ENCODE results near the gene WDFY2.

The WDFY2 gene

DNA sequence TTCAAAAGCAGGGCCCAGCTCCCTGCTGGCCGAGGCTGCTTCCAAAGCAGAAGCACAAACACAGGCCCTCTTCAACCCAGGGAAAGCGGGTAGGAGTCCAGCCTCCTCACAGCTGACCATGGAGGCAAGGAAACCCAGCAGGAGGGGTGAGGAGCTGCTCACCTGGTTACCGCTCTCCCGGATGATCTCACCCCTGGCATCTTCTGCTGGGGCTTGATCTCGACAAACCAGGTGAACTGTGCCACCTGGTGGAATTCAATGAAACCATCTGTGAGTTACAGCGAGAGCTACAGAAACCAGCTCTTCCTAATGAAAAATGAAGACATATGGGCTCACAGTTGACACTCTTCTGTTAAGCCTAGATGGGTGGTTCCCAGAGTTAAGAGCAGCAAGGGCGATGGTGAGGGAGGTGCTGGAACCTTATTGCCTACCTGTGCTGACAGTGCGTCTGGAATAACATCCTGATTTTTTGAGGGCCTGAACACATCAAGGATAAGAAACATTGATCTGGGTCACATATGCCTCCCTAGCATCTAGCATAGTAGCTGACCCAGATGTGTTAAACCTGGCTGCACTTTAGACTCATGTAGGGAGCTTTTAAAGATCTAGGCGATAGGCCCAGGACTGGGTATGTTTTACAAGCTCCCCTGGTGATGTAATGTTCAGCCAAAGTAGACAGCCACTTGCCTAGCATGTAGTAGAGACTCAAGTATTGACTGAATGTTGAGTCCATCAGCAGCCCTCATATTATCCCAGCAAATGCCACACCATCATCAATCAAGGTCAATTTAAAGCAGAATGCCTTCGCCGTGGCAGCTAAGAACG, 213.6 kb downstream of the WDFY2 start:
- peak; percentile 28 for DNase-seq (ENCODE audit: low read depth)

DNA sequence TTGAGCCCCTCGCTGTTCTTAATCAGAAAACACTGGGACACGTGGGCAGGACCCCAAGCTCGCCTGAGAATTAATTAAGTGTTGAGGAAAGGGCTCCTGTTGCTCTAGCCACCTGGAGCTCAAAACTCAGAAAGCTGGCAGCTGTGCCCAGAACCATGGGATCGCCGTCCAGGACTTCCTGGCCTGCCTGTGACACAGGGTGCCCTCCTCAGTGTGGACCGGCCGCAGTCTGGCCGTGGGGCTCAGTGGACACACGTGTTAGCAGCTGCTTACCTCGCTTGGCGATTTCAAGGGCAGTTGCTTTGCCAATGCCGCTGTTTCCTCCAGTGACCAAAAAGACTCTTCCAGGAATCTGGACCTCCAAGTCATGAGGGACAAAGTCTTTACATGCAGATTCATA, 215.0 kb downstream of the WDFY2 start:
- no peak for DNase-seq (ENCODE audit: low read depth)

GRCh38 chr13:51800486-51800885, 216.2 kb downstream of the WDFY2 start:
- DNase-seq (ENCODE audit: low read depth) = peak; percentile 61

DNA sequence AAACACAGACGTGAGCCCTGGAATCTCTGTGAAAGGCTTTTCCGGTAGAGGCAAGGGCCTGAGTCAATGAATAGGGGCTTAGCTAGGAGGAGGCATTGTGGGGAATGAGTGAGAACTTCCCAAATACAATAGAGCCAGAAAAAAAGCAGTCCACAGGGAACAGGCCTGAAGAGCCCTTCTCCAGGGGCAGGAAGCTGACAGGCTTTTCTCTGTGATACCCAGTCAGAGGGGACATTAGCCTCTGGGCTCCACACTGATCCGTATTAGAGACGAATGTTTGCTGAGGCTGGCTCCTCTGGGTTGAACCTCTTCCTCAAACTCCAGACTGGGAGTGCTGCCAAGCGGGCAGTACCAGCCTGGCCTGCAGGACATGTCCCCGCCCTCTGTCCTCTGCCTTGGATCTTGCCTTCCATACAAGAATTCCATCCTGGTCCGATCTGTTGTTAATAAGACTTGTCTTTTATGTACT, 217.4 kb downstream of the WDFY2 start:
- DNase-seq (ENCODE audit: low read depth) = peak; percentile 55

GRCh38 chr13:51802631-51803418, 218.6 kb downstream of the WDFY2 start:
- DNase-seq (ENCODE audit: low read depth) = no peak

DNA sequence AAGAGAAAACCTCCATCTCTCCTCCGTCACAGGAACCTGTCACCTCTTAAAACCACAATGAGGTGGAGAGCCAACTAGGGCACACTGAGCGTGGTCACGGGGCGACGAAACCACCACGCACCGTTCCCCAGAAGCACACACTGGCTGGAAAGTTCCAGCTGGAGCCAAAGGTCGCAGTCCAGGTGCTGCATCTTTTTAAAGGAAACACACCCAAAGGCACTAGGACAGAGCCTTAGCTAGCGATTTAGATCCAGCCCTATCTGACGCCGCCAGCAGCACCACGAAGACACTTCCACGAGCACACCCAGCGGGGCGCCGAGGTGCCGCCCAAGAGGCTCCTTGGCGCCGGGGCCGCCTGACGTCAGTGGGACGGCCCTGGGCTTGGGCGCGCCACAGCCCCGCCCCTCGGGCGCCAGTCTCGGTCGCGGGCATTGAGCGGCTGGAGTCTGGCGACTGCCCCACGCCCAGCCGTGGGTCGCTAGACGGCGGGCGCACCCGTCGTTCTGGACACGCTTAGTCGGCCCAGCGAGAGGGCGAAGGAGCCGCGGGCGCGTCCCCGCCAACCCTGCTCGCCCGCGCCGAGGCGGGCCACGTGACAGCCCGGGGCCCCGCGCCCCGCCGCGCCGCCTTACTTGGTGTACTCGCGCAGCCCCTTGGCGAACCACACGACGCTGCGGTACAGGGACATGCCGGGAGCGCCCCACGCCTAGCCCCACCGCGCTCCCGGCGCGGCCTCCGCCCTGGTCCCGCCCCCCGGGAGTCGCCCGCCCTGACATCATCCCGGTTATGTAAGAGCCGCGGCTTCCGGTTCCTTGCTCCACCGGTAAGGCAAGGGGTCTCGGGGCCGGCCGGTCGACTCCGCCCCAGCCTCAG, 219.4 kb downstream of the WDFY2 start, which contains the start of gene DHRS12:
Gene DHRS12 (minus strand): TSS at position 742 of the 873 bp plus-strand sequence. CDS start 4,504 bp downstream, outside the sequence.
- DNase-seq (ENCODE audit: low read depth) = peak; percentile 77

GRCh38 chr13:51804295-51805172, 220.3 kb downstream of the WDFY2 start:
- DNase-seq (ENCODE audit: low read depth) = no peak

- no peak for DNase-seq (ENCODE audit: low read depth)
These were observed 221.1 kb downstream of the WDFY2 start for GRCh38 chr13:51805313-51805712.

GRCh38 chr13:51805925-51806324, 221.7 kb downstream of the WDFY2 start:
- no peak for DNase-seq (ENCODE audit: low read depth)

DNA sequence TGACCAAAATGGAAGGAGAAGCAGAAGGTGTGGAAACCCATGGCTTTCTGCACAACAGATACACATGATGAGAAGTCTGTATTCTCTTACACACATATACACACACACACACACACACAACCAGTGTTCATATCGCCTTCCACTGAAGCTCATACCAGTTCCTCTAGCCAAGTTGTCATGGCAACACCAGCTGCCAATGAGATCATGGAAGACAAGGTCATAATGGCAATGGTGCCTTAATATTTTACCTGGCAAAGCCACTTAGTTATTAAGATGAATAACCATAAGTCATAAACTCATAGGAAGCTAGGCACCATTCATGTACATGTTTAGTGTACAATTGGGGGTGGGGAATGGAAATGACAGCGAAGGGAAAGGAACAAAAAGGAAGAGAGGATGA, 222.3 kb downstream of the WDFY2 start:
- peak; percentile 45 for DNase-seq (ENCODE audit: low read depth)

DNA sequence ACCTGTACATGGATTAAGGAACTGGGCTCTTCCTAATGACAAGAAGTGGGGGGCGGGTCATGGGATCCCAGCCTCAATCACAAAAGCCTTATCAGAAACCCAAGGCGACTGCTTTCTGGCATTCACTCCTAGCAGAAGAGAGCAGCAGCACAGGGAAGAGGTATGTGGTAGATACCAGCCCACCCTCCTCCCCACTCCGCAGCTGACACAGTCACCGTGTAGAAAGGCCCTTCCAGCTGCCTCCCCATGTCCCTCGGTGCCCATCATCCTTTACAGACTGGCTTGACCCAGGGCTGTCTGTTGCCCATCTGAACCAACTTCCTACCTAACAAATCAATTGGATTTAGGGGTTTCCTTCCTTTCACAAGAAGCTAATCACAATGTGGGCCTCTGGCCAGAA, 222.8 kb downstream of the WDFY2 start:
- no peak for DNase-seq (ENCODE audit: low read depth)

GRCh38 chr13:51808811-51809210, 224.5 kb downstream of the WDFY2 start:
- DNase-seq (ENCODE audit: low read depth) = no peak

- no peak for DNase-seq (ENCODE audit: low read depth)
These were observed 226.8 kb downstream of the WDFY2 start for GRCh38 chr13:51811046-51811445.

DNA sequence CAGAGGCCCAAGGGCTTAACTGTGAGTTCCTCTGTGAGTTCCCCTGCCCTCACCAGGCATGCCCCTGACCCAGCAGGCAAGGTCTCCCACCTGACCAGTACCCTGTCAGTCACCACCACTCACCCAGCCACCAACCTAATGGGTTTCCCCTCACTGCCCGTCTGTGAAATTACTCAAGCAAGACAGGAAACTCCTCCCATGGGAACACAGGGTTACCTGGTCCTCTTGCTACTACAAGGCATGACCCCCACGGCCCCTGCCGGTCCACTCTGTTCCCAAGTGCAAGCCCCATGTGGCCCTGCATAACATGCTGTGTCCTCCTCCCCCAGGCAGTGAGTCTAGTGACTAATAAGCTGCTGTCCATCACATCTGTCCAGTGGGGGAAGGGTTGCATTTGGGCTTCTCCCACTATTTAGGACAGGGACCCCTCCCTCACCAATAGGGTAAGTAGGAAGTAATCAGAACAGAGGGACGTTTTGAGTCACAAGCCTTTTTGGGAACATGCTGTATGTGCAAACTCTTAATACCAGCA, 227.7 kb downstream of the WDFY2 start:
- DNase-seq (ENCODE audit: low read depth) = no peak

GRCh38 chr13:51814071-51814470, 229.8 kb downstream of the WDFY2 start:
- DNase-seq (ENCODE audit: low read depth) = no peak

- peak; percentile 29 for DNase-seq (ENCODE audit: low read depth)
These were observed 230.8 kb downstream of the WDFY2 start for GRCh38 chr13:51814825-51815650.

- no peak for DNase-seq (ENCODE audit: low read depth)
These were observed 231.6 kb downstream of the WDFY2 start for GRCh38 chr13:51815848-51816247.

DNA sequence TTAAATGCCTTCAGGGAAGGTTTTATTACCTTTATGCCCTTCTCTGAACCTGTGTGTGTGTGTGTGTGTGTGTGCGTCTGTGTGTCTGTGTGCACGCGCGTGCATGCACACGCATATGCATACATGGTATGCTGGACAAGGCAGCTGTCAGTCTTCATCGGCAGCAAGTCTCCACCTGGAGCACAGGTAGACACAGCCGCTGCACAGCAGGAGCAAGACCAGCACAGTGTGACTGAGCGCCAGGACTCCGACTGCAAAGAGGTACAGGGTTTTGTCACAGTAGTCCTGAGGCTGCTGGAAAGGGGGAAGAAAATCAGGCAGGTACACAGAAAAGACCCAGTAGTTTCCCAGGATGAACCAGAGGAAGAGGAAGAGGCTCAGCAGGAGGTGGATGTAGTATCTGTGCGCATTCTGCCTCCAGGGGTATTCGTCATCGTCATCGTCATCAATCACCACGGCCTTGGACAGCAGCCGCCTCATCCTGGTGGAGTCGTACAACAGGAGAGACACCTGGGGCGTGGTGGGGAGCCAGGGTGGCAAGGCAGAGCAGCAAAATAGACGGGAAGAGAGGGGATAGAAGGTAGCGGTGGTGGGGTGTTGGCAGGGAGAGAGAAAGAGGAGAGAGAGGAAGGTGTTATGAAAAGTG, 232.5 kb downstream of the WDFY2 start:
- no peak for DNase-seq (ENCODE audit: low read depth)
